CD4-positive, alpha-beta T cell treated with Interleukin-21 for 1 hour (primary cell): ENCODE measurements around the gene PIK3C2G.

Experiments used
- DNase-seq: peaks from one replicate; pipeline ENCODE4 v3.0.0-alpha.2; 2020

PIK3C2G gene

DNA sequence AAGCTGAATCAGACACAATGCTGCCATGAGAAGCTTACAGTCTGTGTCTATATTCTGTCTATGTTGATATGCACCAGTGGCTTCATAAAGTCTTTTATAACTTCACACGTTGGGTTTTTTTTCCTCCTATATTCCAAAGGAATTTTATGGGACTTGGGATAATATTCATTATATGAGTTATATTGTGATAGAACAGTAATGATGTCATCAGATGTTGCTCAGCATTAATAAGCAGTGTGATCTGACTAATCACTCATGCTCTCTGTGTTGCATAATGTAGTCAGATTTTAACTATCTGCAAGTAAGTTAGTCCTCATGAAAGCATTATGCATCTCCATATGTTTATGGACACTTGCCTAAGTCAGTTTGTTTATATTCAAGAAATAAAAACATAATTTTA is 316.9 kb downstream of the PIK3C2G start:
- no peak for DNase-seq

DNA sequence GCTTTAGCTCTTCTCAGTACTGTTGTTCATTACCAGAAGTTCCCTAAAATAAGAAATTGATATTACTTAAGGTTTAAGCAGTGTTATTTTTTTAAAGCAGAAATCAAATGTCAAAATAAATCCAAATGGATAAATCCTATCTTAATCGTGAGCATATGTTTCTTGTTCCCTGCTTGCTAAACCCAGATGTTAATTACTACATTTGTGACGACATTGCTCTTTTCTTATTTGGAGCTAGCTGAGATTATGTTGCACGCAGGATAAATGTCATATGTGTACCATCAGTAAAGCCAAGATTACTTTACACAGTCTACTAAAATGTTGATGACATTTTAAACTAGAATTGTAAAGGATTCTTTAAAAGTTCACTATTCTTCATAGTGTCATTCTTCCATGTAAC is 319.0 kb downstream of the PIK3C2G start:
- no peak for DNase-seq

DNA sequence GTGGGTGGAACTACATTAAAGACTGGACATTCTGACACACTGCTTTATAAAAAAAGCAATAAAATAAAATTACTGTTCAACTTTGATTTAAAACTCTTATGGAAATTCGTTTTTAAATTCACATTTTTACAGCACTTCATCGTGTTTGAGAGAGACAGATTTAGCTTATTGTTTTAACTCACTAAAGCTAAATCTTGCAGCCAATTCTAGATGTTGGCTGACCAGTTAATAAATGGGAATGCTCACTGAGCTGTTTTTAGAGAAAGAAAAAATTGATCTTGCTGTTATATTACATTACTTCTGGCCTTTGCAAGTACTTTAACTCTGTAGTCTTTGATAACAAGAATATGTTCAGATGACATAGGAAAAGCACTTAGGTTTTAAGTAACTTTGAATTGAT is 319.4 kb downstream of the PIK3C2G start:
- no peak for DNase-seq

DNA sequence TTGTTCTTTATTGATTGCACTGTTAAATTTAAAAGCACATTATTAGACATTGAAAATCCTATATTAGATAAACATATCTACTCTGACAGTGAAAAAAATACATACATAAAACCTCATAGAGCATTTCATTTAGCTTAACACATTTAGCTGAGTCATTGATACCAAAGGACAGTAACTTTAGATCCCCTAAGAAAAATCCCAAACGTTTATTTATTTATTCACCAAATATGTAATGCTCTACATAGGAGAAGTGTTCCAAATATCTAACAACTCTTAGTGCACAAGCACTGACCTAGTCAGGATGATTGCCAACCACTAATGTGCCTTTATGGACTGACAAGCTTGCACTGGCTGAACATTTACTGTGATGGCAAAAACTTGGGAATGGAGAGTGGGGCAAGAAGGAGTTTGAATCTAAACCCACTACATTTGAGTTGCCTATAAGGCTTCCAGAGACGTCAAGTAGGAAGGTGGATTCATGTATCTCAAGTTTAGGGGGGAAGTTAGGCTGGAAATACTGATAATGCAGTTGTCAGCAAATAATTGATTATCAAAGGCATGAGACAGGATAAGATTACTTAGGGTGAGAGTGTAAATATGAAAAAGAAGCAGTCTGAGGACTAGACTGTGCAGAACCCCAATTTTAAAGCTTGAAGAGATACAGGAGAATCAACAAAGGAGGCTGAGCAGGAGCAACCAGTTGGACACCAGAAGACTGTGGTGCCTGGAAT is 320.1 kb downstream of the PIK3C2G start:
- no peak for DNase-seq

DNA sequence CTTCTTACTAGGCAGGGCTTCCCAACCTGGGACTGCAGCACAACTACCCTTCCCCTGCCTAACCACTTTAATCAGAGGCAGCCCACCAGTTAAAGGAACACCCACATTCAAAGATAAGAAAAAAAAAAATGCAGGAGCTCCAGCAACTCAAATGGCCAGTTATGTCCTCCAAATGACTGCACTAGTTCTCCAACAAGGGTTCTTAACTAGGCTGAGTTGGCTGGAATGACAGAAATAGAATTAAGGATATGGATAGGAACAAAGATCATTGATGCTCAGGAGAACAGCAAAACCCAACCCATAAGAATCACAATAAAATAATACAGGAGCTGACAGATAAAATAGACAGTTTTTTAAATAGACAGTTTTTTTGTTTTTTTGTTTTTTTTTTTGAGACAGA is 322.3 kb downstream of the PIK3C2G start:
- DNase-seq, result no peak

DNA sequence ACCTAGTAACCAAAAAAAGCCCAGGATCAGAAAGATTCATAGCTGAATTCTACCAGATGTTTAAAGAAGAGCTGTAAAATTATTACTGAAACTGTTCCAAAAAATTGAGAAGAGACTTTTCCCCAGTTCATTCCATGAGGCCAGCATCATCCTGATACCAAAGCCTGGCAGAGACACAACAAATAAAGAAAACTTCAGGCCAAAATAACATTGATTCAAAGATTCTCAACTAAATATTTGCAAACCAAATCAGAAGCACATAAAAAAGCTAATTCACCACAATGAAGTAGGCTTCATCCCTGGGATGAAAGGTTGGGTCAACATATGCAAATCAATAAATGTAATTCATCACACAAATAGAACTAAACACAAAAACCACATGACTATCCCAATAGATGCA is 325.3 kb downstream of the PIK3C2G start:
- no peak for DNase-seq

DNA sequence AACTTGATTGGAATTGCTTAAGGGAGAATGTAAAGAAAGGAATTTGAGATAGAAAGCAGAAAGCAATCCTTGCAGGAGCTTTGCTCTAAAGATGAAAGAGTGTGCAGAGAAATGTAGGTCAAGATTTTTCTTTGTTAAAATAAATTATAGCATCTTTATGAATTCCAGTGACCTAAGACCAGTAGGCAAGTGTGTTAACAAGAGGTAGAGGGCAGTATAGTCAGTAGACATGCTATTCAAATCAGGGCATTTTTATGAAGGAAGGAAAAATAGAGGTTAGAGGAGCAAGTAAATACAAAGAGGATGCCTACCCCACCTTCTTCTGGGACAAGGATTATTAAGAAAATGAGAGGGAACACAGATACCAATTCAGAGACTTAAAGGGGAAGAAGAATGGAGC is 328.0 kb downstream of the PIK3C2G start:
- no peak for DNase-seq

DNA sequence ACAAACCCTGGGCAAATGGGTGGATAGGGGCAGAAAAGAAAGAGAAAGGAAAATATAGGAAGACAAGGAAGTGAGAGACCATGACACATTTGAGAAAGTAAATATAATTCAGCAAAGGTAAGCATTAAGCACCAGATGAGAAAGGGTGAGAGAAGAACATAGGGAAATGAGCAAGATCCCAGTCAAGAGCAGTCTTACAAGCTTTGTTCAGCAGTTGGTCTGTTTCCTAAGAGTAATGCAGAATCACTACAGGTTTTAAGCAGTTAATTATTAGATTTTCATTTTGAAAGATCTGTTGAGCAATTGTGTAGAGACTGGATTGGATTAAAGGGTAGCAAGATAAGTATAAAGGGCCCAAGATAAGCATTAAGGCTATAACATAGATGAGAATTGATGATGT is 330.2 kb downstream of the PIK3C2G start:
- DNase-seq, result no peak

DNA sequence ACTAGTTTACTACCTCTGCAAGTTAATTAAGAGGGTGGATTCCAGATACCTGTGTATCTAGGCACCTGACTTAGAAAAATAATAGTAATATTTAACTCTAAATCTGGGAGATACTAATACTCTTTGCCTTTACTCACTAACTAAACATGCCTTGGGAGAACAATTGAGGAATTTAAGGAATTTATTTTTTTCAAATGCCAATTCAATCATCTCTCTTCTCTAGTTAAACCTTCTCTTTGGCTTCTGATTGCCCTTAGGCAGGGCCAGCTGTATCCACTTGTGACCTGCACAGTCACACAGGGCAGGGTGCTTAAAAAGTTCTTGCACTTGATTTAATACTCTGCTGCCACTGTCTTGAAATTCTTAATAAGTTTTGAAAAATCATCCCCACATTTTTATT is 334.1 kb downstream of the PIK3C2G start:
- DNase-seq, result no peak

DNA sequence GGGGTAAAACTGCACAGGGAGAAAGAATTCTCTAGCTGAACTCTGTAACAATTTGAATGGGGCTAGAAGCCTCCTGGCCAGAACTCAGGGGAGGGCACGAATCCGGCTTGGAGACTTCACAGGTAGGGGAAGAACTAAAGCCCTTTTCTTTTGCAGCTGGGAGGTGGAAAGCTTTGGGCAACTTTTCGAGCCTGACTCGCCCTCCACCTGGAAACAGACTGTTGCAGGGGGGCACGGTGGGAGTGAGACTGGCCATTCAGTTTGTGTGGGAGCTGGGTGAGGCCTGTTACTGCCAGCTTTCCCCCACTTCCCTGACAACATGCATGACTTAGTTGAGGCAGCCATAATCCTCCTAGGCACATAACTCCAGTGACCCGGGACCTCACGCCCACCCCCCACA is 340.6 kb downstream of the PIK3C2G start:
- no peak for DNase-seq

DNA sequence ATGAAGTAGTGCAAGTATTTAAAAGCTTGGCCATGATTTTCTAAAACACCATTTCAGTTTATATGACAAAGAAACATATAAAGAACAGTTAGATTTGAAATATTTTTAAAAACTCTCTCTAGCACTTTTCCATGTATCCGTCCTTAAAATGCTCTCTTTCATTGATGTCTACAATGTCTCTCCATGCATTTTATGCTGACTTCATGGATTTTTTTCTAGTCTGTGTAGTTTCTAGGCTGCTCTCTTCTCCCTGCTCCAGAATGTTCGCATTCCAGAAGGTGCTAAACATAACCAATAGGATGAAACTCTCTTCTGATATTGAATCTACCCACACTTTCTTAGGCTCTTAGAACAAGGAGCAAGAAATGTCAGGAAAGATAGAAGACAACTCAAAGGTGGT is 351.7 kb downstream of the PIK3C2G start:
- no peak for DNase-seq

DNA sequence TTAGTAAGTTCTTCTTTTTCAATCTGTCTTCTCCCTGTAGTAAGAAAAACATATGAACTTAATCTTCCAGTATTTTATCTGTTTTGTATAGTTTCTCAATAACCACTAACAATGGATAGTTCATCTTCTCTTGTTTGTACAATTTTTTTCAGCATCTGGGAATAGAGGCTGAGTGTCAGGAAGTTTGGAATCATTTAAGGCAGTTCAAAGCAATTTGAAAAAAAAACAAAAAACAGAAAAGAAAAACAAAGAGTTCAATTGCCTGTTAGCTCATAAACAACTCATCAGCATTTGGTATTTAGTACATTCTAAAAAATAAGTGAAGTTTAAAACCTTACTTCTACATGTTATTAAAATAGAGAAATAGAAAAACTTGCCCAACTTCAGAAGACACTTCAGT is 359.7 kb downstream of the PIK3C2G start:
- no peak for DNase-seq

DNA sequence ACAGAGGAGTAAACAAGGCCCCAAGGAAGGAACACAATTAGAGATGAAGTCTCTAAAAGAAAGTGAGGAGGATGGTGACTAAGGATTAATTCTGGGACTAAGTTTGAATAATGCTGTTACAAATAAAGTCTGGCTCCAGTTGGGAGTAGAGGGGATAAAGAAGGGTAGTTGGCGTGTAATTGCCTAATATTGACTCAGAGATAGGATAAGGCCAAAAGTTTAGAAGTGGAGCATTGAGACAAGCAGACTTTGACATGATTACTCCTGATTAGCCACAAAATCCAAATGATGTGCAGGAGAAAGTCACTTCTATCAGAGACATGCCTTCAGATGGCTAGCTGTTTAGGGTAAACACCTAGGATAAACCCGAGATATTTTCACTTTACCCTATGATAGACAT is 368.1 kb downstream of the PIK3C2G start:
- DNase-seq, result no peak

DNA sequence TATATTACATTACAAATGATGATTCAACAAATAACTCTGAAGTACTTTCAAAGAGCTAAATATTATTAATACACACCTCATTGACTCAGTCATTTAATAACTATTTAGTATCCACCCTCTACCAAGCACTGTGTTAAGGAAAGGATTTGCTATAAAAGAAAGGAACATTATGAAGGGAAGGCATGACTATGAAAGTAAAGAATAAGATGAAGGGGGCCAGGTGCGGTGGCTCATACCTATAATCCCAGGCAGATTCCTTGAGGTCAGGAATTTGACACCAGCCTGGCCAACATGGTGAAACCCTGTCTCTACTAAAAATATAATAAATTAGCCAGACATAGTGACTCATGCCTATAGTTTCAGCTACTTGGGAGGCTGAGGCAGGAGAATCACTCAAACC is 368.6 kb downstream of the PIK3C2G start:
- no peak for DNase-seq

DNA sequence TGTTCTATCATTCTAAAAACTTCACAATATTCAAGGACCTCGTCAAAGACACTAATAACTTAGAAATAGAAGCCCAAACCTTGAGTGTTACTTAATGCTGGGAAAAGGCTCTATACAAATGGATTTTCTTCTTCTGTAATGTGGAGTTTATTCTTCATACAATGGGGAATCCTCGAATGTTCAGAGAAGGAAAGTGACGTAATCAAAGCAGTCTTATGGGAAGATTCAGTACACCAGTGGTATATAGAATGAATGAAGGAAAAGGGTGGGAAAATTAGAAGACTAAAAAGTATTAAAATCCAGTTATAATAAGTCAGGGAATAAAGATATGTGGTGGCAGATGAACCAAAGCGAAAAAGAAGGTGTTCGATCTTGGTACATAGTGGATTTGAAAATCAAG is 370.0 kb downstream of the PIK3C2G start:
- DNase-seq, result no peak

DNA sequence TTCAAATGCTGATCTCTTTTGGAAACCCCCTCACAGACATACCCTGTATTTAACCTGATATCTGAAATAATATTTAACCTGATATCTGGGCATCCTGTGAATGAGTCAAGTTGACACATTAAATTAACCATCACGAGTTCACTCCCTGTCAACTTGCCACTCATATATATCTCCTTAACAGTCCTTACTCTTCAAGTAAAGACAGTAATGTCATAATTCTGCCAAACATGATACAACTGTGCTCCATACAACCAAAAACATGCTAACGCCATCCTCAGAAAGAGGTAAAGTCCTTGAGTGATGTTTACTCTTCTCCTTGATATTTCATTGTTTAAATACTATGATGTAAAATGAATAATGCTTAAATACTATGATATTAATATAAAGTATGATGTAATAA is 371.5 kb downstream of the PIK3C2G start:
- DNase-seq, result no peak

DNA sequence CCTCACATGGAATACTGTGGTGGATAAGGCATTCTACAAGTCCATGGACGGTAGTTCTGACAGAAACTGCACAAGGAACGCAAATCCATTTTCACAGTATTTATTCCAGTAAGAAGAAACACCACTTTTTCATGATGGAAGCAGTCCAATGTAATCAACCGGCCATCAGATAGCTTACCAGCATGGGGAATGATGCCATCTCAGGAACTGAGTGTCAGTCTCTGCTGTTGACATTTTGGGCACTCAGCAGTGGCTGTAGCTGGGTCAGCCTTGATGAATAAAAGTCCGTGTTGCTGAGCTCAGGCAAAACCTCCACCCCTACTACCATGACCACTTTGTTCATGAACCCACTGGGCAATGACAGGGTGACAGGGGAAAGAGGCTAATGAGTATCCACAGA is 373.1 kb downstream of the PIK3C2G start:
- DNase-seq, result no peak

DNA sequence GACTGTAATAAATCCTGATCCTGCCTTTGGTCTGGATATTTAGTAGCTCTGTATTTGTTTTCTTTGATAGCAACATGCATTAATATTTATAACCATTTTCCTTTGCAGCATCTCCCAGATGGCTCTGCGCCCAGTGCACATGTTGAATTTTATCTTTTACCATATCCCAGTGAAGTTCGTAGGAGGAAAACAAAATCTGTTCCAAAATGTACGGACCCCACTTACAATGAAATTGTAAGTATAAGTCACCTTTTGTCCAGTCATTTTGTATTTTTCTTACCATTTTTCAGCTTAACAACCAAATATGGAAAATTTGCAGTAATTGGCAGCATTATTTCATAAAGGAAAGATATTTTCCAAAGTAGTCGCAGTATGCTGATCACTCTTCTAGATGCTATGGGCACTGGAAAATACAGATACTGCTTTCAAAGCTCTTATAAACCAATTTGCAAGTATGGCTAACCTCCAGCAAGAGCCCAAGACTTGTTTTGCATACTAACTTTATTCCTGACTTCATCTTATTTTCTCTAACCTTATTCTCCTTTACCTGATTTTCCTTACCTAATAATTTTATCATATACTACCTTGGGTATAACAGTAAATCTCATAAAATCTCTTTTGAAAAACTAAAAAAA is 379.1 kb downstream of the PIK3C2G start:
- no peak for DNase-seq

DNA sequence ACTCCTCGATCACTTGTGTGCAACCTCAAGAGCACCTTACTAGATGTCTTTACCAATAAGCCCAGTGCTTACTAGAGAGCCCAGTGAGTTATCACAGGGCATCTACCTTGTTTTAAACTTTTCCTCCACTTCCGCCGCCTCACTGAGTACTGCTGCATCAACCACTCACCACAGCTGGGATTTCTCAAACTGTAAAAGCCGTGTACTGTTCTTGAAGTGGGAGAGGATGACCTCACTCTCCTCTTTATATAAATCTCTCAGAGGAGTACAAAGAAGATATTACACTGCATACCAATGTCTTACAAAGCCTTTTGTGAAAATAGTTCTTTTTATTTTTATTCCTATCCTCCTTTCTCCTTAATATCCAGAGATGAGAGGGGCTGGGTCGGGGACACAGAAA is 382.4 kb downstream of the PIK3C2G start:
- DNase-seq, result no peak

DNA sequence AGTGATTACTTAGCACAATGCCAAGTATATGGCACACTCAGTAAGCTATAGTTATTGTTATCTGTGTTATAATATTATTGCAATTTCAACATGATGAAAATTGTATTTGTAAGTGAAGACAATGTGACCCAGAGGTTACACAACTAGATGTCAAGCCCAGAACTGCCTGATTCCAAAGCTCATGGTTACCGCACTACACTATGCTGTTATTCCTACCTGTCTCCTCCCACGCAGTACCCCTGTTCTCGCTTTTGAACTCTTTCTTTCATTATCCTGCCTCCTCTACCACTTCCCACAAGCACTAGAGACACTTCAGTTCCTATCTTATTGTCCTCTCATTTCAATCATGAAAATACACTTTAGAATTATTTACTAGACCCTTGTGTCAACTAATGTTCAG is 383.2 kb downstream of the PIK3C2G start:
- no peak for DNase-seq

DNA sequence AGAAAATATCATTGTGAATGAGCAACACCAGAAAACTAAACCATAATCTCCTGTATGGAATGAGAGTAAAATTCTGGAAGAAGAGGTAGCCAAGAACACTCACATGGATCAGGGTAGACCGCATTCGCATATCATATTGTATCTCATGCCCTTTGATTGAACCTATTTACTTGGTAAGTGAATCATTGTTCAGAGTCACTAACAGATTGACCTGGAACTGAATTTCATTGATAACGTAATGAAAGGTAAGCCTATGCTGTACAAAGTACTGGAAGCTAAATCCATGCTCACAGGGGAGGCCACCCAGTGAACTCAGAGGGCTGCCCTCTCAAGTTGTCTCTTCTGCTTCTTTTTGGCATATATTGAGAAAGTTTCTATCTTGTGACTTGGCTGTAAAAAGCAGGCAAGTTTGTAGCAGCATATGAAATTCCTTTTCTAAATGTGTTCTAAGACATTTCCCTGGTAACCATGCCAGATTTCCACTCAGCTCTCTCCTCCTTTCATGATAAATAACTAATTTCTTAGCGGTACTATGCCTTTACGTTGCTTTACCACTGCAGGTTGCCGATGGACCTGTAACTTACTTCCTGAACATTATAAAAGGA is 385.1 kb downstream of the PIK3C2G start:
- no peak for DNase-seq

DNA sequence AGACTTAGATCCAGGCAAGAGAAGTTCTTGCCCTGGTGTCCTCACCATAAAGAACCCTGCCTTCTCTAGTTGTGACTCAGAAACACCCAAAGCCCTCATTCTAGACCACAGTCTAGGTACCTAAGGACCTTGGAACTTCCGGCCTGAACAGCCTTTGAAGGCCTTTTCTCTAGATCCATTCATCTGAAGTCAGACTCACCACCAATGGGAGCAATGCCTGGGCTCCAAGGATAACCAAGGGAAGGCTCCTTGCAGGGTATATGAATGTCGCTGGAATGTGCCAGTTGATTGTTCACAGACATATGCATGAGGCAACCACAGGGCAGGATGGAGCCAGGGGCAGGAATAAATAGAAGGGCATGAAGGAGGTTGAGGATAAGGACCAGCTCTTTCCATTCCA is 390.2 kb downstream of the PIK3C2G start:
- DNase-seq, result no peak

DNA sequence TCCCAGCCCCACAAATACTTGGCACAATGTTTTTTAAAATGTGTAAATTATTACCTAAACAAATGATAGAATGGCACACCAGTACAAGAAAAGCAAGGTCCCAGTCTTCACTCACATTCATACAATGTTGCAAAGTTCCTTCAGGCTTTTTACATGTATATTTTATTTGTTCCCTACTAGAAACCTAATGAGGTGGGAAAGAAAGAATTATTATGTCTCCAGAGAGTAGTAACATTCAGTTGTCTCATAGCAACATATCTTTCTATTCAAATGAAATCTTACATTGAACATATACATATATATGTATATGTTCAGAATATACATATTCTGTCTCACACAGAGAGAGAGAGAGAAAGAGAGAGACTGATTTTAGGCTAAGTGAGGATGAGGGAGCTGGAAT is 391.3 kb downstream of the PIK3C2G start:
- no peak for DNase-seq

DNA sequence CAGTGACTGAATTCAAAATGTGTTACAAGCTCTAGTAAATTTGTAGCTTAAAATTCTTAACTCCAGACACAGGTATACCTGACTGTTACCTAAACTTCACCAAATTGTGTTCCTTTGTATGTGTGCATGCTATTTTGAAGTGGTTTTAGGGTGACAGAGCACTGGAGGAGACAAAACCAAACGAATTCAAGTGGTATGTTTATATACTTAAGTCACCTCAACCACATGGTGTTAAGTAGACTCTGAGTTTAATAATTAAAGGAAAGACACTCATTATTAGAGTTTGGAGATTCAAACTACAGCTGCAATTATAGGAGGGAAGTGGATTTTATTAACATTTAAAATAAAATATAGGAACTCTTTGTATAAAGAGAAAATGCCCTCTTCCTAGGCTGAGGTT is 392.1 kb downstream of the PIK3C2G start:
- DNase-seq, result no peak

DNA sequence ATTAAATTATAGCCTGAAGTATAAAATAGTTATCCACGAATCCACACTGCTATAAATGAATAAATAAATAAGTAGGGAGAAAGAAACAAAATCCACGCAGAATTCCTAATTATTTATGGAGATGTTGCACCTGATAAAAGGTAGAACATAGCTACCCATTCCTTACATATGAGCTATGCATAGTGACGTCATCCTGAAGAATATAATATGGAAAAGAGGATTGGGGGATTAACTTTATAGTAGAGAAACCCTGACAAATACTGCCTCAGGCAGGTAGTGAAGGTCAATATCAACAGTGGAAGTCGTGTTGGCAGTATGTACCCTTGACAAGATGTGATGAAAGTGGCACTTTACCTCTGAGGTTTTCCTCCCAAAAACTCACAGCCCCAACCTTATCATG is 394.0 kb downstream of the PIK3C2G start:
- no peak for DNase-seq
